Measurements from ENCODE around the gene DOCK10.

The DOCK10 gene

GRCh38 chr2:224870341-224870740, 171.9 kb downstream of the DOCK10 start:
- ATAC-seq = no peak
- TF ChIP-seq ZNF8 (CRISPR knock-in tag; IDR thresholded peaks at IDR 0.05) (no peak), ESRRG (CRISPR knock-in tag; IDR thresholded peaks at IDR 0.05) (no peak), ZFP30 (CRISPR knock-in tag; IDR thresholded peaks at IDR 0.05) (no peak), ZFP3 (CRISPR knock-in tag; IDR thresholded peaks at IDR 0.05) (no peak)

DNA sequence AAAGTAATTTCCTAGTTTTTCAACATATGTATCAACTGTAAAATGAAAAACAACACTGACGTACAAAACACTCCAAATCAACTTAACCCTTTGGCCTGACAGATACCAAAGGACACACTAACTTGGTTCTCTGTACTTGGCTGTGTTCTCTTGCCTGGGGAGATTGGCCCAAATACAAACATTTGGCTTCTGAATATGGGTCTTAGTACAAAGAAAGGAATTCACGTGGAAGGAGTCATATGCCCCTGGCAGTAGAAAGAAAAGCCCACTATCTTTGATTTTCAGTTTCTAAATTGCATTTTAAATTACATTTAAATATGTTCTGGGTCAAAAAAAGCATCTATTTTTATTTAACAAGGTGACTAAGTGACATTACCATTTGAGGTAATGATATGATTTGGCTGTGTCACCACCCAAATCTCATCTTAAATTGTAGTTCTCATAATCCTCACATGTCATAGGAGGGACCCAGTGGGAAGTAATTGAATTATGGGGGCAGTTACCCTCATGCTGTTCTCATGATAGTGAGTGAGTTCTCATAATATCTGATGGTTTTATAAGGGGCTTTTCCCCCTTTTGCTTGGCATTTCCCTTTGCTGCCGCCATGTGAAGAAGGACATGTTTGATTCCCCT, 172.6 kb downstream of the DOCK10 start:
- no peak for TF ChIP-seq SNAI2 (CRISPR knock-in tag; IDR thresholded peaks at IDR 0.05)
- TF ChIP-seq TOX (CRISPR knock-in tag; IDR thresholded peaks at IDR 0.05; ENCODE audit: borderline replicate concordance) = no peak
- TF ChIP-seq ZC3H10 (CRISPR knock-in tag; IDR thresholded peaks at IDR 0.05) = no peak
- no peak for TF ChIP-seq PATZ1 (CRISPR knock-in tag; IDR thresholded peaks at IDR 0.05; ENCODE audit: borderline replicate concordance)
- no peak for TF ChIP-seq CSDC2 (CRISPR knock-in tag; IDR thresholded peaks at IDR 0.05)
- TF ChIP-seq BACH2 (CRISPR knock-in tag; IDR thresholded peaks at IDR 0.05; ENCODE audit: borderline replicate concordance) = no peak
- peak; percentile 60; the same call in 1 of the 2 replicates for TF ChIP-seq ZFP3 (CRISPR knock-in tag; IDR thresholded peaks at IDR 0.05)
- no peak for TF ChIP-seq GLIS3 (CRISPR knock-in tag; IDR thresholded peaks at IDR 0.05)
- peak; percentile 71 for ATAC-seq

- ATAC-seq = peak; percentile 53
- TF ChIP-seq, protein P1, sequence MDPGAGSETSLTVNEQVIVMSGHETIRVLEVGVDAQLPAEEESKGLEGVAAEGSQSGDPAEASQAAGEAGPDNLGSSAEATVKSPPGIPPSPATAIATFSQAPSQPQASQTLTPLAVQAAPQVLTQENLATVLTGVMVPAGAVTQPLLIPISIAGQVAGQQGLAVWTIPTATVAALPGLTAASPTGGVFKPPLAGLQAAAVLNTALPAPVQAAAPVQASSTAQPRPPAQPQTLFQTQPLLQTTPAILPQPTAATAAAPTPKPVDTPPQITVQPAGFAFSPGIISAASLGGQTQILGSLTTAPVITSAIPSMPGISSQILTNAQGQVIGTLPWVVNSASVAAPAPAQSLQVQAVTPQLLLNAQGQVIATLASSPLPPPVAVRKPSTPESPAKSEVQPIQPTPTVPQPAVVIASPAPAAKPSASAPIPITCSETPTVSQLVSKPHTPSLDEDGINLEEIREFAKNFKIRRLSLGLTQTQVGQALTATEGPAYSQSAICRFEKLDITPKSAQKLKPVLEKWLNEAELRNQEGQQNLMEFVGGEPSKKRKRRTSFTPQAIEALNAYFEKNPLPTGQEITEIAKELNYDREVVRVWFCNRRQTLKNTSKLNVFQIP (CRISPR knock-in tag; IDR thresholded peaks at IDR 0.05; ENCODE audit: borderline replicate concordance, low read depth) = no peak
- TF ChIP-seq TCF4 (CRISPR knock-in tag; IDR thresholded peaks at IDR 0.05; ENCODE audit: borderline replicate concordance) (peak; percentile 51; the same call in 1 of the 2 replicates), ZC3H10 (CRISPR knock-in tag; IDR thresholded peaks at IDR 0.05) (no peak), ZNF565 (CRISPR knock-in tag; conservative IDR thresholded peaks at IDR 0.05; ENCODE audit: low read depth) (no peak), TSHZ2 (CRISPR knock-in tag; IDR thresholded peaks at IDR 0.05) (0 out of 2 replicates have a peak, but pooled peaks have one; percentile 20), ESRRG (CRISPR knock-in tag; IDR thresholded peaks at IDR 0.05) (no peak), ZNF70 (CRISPR knock-in tag; IDR thresholded peaks at IDR 0.05) (no peak)
Observed at GRCh38 chr2:224865016-224865415, 177.3 kb downstream of the DOCK10 start.

- TF ChIP-seq ZFP30 (CRISPR knock-in tag; IDR thresholded peaks at IDR 0.05) (no peak), CREB5 (CRISPR knock-in tag; IDR thresholded peaks at IDR 0.05; ENCODE audit: low read depth) (no peak), ARNTL (CRISPR knock-in tag; IDR thresholded peaks at IDR 0.05; ENCODE audit: borderline replicate concordance, low read depth) (no peak)
- no peak for ATAC-seq
Observed at GRCh38 chr2:224861266-224861665, 181.0 kb downstream of the DOCK10 start.

- ATAC-seq = no peak
- TF ChIP-seq ESRRG (CRISPR knock-in tag; IDR thresholded peaks at IDR 0.05) (no peak), TSHZ2 (CRISPR knock-in tag; IDR thresholded peaks at IDR 0.05) (no peak), SNAI2 (CRISPR knock-in tag; IDR thresholded peaks at IDR 0.05) (no peak), ZNF565 (CRISPR knock-in tag; conservative IDR thresholded peaks at IDR 0.05; ENCODE audit: low read depth) (no peak), RARB (CRISPR knock-in tag; IDR thresholded peaks at IDR 0.05) (no peak), CREB5 (CRISPR knock-in tag; IDR thresholded peaks at IDR 0.05; ENCODE audit: low read depth) (no peak), PPARA (CRISPR knock-in tag; IDR thresholded peaks at IDR 0.05; ENCODE audit: borderline replicate concordance) (no peak)
- TF ChIP-seq, protein P2, sequence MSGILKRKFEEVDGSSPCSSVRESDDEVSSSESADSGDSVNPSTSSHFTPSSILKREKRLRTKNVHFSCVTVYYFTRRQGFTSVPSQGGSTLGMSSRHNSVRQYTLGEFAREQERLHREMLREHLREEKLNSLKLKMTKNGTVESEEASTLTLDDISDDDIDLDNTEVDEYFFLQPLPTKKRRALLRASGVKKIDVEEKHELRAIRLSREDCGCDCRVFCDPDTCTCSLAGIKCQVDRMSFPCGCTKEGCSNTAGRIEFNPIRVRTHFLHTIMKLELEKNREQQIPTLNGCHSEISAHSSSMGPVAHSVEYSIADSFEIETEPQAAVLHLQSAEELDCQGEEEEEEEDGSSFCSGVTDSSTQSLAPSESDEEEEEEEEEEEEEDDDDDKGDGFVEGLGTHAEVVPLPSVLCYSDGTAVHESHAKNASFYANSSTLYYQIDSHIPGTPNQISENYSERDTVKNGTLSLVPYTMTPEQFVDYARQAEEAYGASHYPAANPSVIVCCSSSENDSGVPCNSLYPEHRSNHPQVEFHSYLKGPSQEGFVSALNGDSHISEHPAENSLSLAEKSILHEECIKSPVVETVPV (CRISPR knock-in tag; IDR thresholded peaks at IDR 0.05) = no peak
Observed at GRCh38 chr2:224860786-224861185, 181.5 kb downstream of the DOCK10 start.
